ENCODE data around the gene YEATS4. TPM values are rescaled to one million over a fixed set of nuclear protein-coding genes. Genes with fewer than 3 reads are reported as not detected.
A peak's percentile ranks its signal among the peaks of the same experiment; 100 is the strongest.

The YEATS4 gene
- total and polyA plus RNA-seq, 9 of the 15 experiments (the other 6 are each of a cell fraction or from before 2014, with no cell fraction given): 25.9 to 92.2 (median 49.2) TPM

DNA sequence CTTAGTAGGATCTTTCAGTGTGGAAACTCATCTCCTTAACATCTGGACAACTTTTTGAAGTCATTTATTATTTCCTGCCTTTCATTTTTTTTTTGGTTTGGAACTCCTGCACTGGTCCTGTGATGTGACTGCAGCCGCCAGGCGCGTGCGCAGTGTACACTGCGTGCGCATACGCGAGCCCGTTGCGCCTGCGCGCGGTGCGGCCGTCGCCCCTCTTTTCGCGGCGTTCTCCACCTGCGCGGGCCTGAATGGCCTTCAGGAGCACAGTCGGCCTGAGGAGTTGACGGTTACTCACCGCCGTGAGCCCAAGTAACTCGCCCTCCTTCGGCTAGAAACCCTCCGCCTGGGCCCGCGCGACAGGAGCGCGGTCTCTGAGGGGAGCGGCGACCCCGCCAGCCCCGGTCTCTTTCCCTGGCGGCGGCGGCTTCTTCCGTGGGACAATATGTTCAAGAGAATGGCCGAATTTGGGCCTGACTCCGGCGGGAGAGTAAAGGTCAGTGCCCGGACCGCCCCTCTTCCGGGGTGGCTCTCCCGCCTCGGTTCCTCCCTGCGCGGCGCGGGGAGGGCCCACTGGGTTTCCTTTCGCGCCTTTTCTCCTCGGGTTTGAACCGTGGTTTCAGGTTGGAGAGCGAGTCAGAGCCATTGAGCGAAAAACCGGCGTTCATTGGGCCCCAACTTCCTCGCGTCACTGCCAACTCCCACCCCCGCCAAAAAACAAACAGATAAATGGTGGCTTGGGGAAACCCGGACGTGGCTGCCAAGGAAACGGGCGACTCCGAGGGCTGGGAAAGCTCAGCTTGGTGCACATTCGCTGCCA lies at the start of gene YEATS4 (continued):
- TF ChIP-seq, protein P1, sequence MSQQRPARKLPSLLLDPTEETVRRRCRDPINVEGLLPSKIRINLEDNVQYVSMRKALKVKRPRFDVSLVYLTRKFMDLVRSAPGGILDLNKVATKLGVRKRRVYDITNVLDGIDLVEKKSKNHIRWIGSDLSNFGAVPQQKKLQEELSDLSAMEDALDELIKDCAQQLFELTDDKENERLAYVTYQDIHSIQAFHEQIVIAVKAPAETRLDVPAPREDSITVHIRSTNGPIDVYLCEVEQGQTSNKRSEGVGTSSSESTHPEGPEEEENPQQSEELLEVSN (IDR thresholded peaks at IDR 0.05; ENCODE audit: borderline replicate concordance in 1 of 2, extremely low read depth in 1 of 2, insufficient read depth in 1 of 2, insufficient read length in 1 of 2, low read depth in 1 of 2, low read length in 1 of 2, poor library complexity in 1 of 2, severe bottlenecking in 1 of 2): peak in 1 of 2 experiments; percentile 85
- 0 out of 2 replicates have a peak, but pooled peaks have one; percentile 44 for TF ChIP-seq HDAC8 (tag; IDR thresholded peaks at IDR 0.05)
- TF ChIP-seq ARID4B (CRISPR knock-in tag; IDR thresholded peaks at IDR 0.05): no peak
- TF ChIP-seq RBFOX2 (IDR thresholded peaks at IDR 0.05; ENCODE audit: low read depth, low read length): peak; percentile 99
- TF ChIP-seq SAFB (IDR thresholded peaks at IDR 0.05; ENCODE audit: borderline replicate concordance, low read depth, low read length): peak; percentile 21; the same call in 1 of the 2 replicates
- peak; percentile 70 for TF ChIP-seq POU5F1 (IDR thresholded peaks at IDR 0.05; ENCODE audit: borderline replicate concordance, low read depth, low read length, partially characterized antibody)
- 0 out of 2 replicates have a peak, but pooled peaks have one; percentile 47 for TF ChIP-seq ZNF76 (CRISPR knock-in tag; IDR thresholded peaks at IDR 0.05; ENCODE audit: borderline replicate concordance)
- no peak for TF ChIP-seq CBFB (CRISPR knock-in tag; IDR thresholded peaks at IDR 0.05)
- TF ChIP-seq, protein P2, sequence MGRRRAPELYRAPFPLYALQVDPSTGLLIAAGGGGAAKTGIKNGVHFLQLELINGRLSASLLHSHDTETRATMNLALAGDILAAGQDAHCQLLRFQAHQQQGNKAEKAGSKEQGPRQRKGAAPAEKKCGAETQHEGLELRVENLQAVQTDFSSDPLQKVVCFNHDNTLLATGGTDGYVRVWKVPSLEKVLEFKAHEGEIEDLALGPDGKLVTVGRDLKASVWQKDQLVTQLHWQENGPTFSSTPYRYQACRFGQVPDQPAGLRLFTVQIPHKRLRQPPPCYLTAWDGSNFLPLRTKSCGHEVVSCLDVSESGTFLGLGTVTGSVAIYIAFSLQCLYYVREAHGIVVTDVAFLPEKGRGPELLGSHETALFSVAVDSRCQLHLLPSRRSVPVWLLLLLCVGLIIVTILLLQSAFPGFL (CRISPR knock-in tag; IDR thresholded peaks at IDR 0.05): peak; percentile 98; the same call in 1 of the 2 replicates
- TF ChIP-seq NFE2L1 (tag; IDR thresholded peaks at IDR 0.05; ENCODE audit: borderline replicate concordance, low read depth): no peak
- peak; percentile 99 for TF ChIP-seq NRF1 (conservative IDR thresholded peaks at IDR 0.05 in 1 of 2, IDR thresholded peaks at IDR 0.05 in 1 of 2)
- TF ChIP-seq JUNB (CRISPR knock-in tag; conservative IDR thresholded peaks at IDR 0.05): no peak
- TF ChIP-seq ZKSCAN1 (IDR thresholded peaks at IDR 0.05; ENCODE audit: low read depth, low read length): 0 out of 2 replicates have a peak, but pooled peaks have one; percentile 36
- TF ChIP-seq ZZZ3 (IDR thresholded peaks at IDR 0.05): peak; percentile 91; the same call in 1 of the 2 replicates
- TF ChIP-seq ZNF121 (CRISPR knock-in tag; conservative IDR thresholded peaks at IDR 0.05): peak; percentile 25; the same call in 1 of the 2 replicates
- no peak for TF ChIP-seq ZBTB26 (CRISPR knock-in tag; IDR thresholded peaks at IDR 0.05)
- 0 out of 2 replicates have a peak, but pooled peaks have one; percentile 37 for TF ChIP-seq NR2C2 (CRISPR knock-in tag; IDR thresholded peaks at IDR 0.05)
- TF ChIP-seq NR2C2 (tag; IDR thresholded peaks at IDR 0.05): peak; percentile 93
